ENCODE results near the gene CLK3. TPM values are rescaled to one million over a fixed set of nuclear protein-coding genes. Genes with fewer than 3 reads are reported as not detected.

Gene CLK3
- total RNA-seq, 1 donor from 2014 or later, result 83.0 TPM

- H3K9me3 Mint-ChIP-seq, result no peaks in the 10 kb centered on the region
- peak; percentile 63 for TF ChIP-seq CTCF (IDR thresholded peaks at IDR 0.05; ENCODE audit: unreplicated experiment)
- DNase-seq (ENCODE audit: low spot score in 2 of 2, unreplicated experiment in 2 of 2), result peak in 1 of 2 experiments; percentile 64
- H3K36me3 Mint-ChIP-seq, result peaks cover 13% of the 10 kb centered on the region
- H3K4me1 Mint-ChIP-seq, result peaks cover 2% of the 10 kb centered on the region
- H3K27ac Mint-ChIP-seq, result no peak overlapping the region
- no peak overlapping the region for H3K4me3 Mint-ChIP-seq
- no peaks in the 10 kb centered on the region for H3K27me3 Mint-ChIP-seq (ENCODE audit: low read depth)
Measured at GRCh38 chr15:74631935-74632560, 16.4 kb downstream of the CLK3 start.

- Mint-ChIP-seq H3K4me1 (peaks cover 2% of the 10 kb centered on the region), H3K9me3 (no peaks in the 10 kb centered on the region), H3K4me3 (no peak overlapping the region), H3K27ac (no peak overlapping the region), H3K36me3 (peaks cover 13% of the 10 kb centered on the region), H3K27me3 (ENCODE audit: low read depth) (no peaks in the 10 kb centered on the region)
- TF ChIP-seq CTCF (IDR thresholded peaks at IDR 0.05; ENCODE audit: unreplicated experiment), result no peak
- DNase-seq (ENCODE audit: low spot score in 2 of 2, unreplicated experiment in 2 of 2), result no peak
Measured at GRCh38 chr15:74632601-74633000, 17.0 kb downstream of the CLK3 start.

- Mint-ChIP-seq H3K36me3 (peaks cover 20% of the 10 kb centered on the region), H3K27ac (no peak overlapping the region), H3K27me3 (ENCODE audit: low read depth) (no peaks in the 10 kb centered on the region), H3K9me3 (no peaks in the 10 kb centered on the region), H3K4me3 (no peak overlapping the region), H3K4me1 (peaks cover 2% of the 10 kb centered on the region)
- no peak for DNase-seq (ENCODE audit: low spot score in 2 of 2, unreplicated experiment in 2 of 2)
- TF ChIP-seq CTCF (IDR thresholded peaks at IDR 0.05; ENCODE audit: unreplicated experiment), result no peak
Measured at GRCh38 chr15:74633781-74634180, 18.1 kb downstream of the CLK3 start.

- peak in 1 of 2 experiments; percentile 71 for DNase-seq (ENCODE audit: low spot score in 2 of 2, unreplicated experiment in 2 of 2)
- H3K27ac Mint-ChIP-seq, result no peak overlapping the region
- peaks cover 1% of the 10 kb centered on the region for H3K4me1 Mint-ChIP-seq
- H3K27me3 Mint-ChIP-seq (ENCODE audit: low read depth), result no peaks in the 10 kb centered on the region
- no peaks in the 10 kb centered on the region for H3K9me3 Mint-ChIP-seq
- peaks cover 20% of the 10 kb centered on the region for H3K36me3 Mint-ChIP-seq
- H3K4me3 Mint-ChIP-seq, result no peak overlapping the region
- TF ChIP-seq CTCF (IDR thresholded peaks at IDR 0.05; ENCODE audit: unreplicated experiment), result peak; percentile 86
Measured at GRCh38 chr15:74635228-74635627, 19.6 kb downstream of the CLK3 start.

- Mint-ChIP-seq H3K27me3 (ENCODE audit: low read depth) (no peaks in the 10 kb centered on the region), H3K4me1 (peaks cover 12% of the 10 kb centered on the region), H3K36me3 (peaks cover 19% of the 10 kb centered on the region)
Measured at GRCh38 chr15:74636984-74637383, 21.3 kb downstream of the CLK3 start.

More at GRCh38 chr15:74636984-74637383, 21.3 kb downstream of the CLK3 start:
- H3K4me3 Mint-ChIP-seq, result no peak overlapping the region
- TF ChIP-seq CTCF (IDR thresholded peaks at IDR 0.05; ENCODE audit: unreplicated experiment), result no peak
- H3K27ac Mint-ChIP-seq, result no peak overlapping the region
- H3K9me3 Mint-ChIP-seq, result no peaks in the 10 kb centered on the region
- no peak for DNase-seq (ENCODE audit: low spot score in 2 of 2, unreplicated experiment in 2 of 2)
